GM12878 (cell line): ENCODE results near the gene FBXL16. TPM values are rescaled to one million over a fixed set of nuclear protein-coding genes. Genes with fewer than 3 reads are reported as not detected.

Experiments used
- ATAC-seq: fragments of 200-7000 bp; cut with Tn5 transposase; 3 replicates; pipeline ENCODE4 v1.9.1; 2020; ENCODE audit warnings: mild to moderate bottlenecking, moderate library complexity
- BruUV-seq: library from RNA; stranded (reverse); fragments of 400-500 nt; replicated peaks from 2 replicates; lab custom pipeline; 2021; lab: Mats Ljungman, UMichigan
- CTCF ChIA-PET: fragments of 300-600 bp; sonication (Branson Sonifier 250); formaldehyde crosslinking; extraction: SDS; loops from one replicate; lab custom pipeline; 2021; ENCODE audit warnings: inconsistent platforms; lab: Yijun Ruan, JAX
- POLR2A ChIA-PET: fragments of 350-600 bp; formaldehyde crosslinking; extraction: SDS; loops from one replicate; lab custom pipeline; 2021; ENCODE audit warnings: inconsistent platforms; lab: Charles Lee
- RAD21 ChIA-PET: fragments of 300-600 bp; sonication (Branson Sonifier 250); formaldehyde crosslinking; loops from one replicate; lab custom pipeline; 2023; ENCODE audit warnings: antibody characterized with exemption; ENCODE audit not compliant: unreplicated experiment; lab: Charles Lee
- SMC1A ChIA-PET: fragments of 300-600 bp; sonication (Branson Sonifier 250); formaldehyde crosslinking; loops from one replicate; lab custom pipeline; 2023; ENCODE audit not compliant: unreplicated experiment, uncharacterized antibody; lab: Charles Lee
- DNase-seq: peaks from one replicate; pipeline ENCODE4 v3.0.0-alpha.2; 2011; ENCODE audit warnings: low read depth, low spot score
- FAIRE-seq: peaks from 3 replicates; lab custom pipeline; 2011; peaks lifted over from hg19 to GRCh38; lab: Jason Lieb, UNC
- H2AFZ ChIP-seq: 2 replicates; pipeline ENCODE4 v1.6.0; 2011; ENCODE audit warnings: low read depth, low read length, control low read depth; ENCODE audit not compliant: control insufficient read depth
- H3K27ac ChIP-seq: 2 replicates; pipeline ENCODE4 v1.5.1; 2011; ENCODE audit warnings: control low read depth; ENCODE audit not compliant: control insufficient read depth, insufficient read depth
- H3K27me3 ChIP-seq, 2 experiments: replicated peaks in 1 of 2; 2 replicates each; pipeline versions ENCODE4 v1.6.0 to v1.6.1; 2011; ENCODE audit warnings: low read length in 1 of 2; ENCODE audit not compliant: control insufficient read depth in 2 of 2, insufficient read depth in 2 of 2
- H3K36me3 ChIP-seq, 2 experiments: 2 replicates each; pipeline ENCODE4 v1.5.1; 2011; ENCODE audit warnings: low read length in 1 of 2; ENCODE audit not compliant: control insufficient read depth in 2 of 2, insufficient read depth in 2 of 2
- H3K4me1 ChIP-seq: 2 replicates; pipeline ENCODE4 v1.6.1; 2011; ENCODE audit warnings: mild to moderate bottlenecking, low read length, moderate library complexity, mixed read lengths; ENCODE audit not compliant: control insufficient read depth, insufficient read depth
- H3K4me2 ChIP-seq: 2 replicates; pipeline ENCODE4 v1.6.0; 2011; ENCODE audit warnings: control low read depth; ENCODE audit not compliant: control insufficient read depth, insufficient read depth
- H3K4me3 ChIP-seq: fragments of 200-600 bp; sonication (generic); 2 replicates; pipeline ENCODE4 v1.5.1; 2016
- H3K79me2 ChIP-seq: 2 replicates; pipeline ENCODE4 v1.6.0; 2011; ENCODE audit warnings: low read length; ENCODE audit not compliant: control insufficient read depth, insufficient read depth
- H3K9ac ChIP-seq: 2 replicates; pipeline ENCODE4 v1.8.0; 2011; ENCODE audit warnings: low read length, control low read depth, mixed read lengths; ENCODE audit not compliant: control insufficient read depth, insufficient read depth
- H3K9me3 ChIP-seq: replicated peaks from 3 replicates; pipeline ENCODE4 v1.5.1; 2011; ENCODE audit warnings: mild to moderate bottlenecking, low read length; ENCODE audit not compliant: control insufficient read depth, insufficient read depth
- H4K20me1 ChIP-seq: 2 replicates; pipeline ENCODE4 v1.6.0; 2011; ENCODE audit not compliant: control insufficient read depth, insufficient read depth
- FOXM1 ChIP-seq: IDR thresholded peaks from 2 replicates; pipeline ENCODE4 v1.6.1; 2012; ENCODE audit warnings: low read depth, mild to moderate bottlenecking, inconsistent platforms, low read length, moderate library complexity
- HDGF ChIP-seq: fragments of 450-650 bp; IDR thresholded peaks from 2 replicates; pipeline ENCODE4 v1.6.1; 2016; ENCODE audit warnings: antibody characterized with exemption
- JUNB ChIP-seq: IDR thresholded peaks from 2 replicates; pipeline ENCODE4 v1.6.1; 2016; ENCODE audit warnings: antibody characterized with exemption, mild to moderate bottlenecking
- JUND ChIP-seq: IDR thresholded peaks from 2 replicates; pipeline ENCODE4 v1.6.1; 2012; ENCODE audit warnings: low read depth, mild to moderate bottlenecking, low read length, improper control_type of control experiment, moderate library complexity
- NR2C2 ChIP-seq: IDR thresholded peaks from 2 replicates; pipeline ENCODE4 v1.6.1; 2011; ENCODE audit warnings: borderline replicate concordance, low read depth; ENCODE audit not compliant: control insufficient read depth, insufficient read length
- SUZ12 ChIP-seq: fragments of 200-600 bp; sonication (generic); IDR thresholded peaks from one replicate; pipeline ENCODE4 v1.6.1; 2018; ENCODE audit warnings: antibody characterized with exemption, mild to moderate bottlenecking; ENCODE audit not compliant: unreplicated experiment
- YBX1 ChIP-seq: fragments of 450-650 bp; IDR thresholded peaks from 2 replicates; pipeline ENCODE4 v1.6.1; 2016; ENCODE audit warnings: antibody characterized with exemption
- WGBS: methylation state at CpG from one replicate; pipeline ENCODE4 v1.1.6; 2016; ENCODE audit warnings: low lambda C conversion rate; ENCODE audit not compliant: insufficient replicate concordance, insufficient coverage; ENCODE audit errors: missing lambda C conversion rate; 5-methylcytosine and 5-hydroxymethylcytosine counted together
- in situ Hi-C: fragments of 300-500 bp; cut with MboI; formaldehyde crosslinking; loops from 9 replicates; pipeline ENCODE4 v1.14.3; 2018; ENCODE audit warnings: mixed read lengths
- intact Hi-C: fragments of 100-400 bp; cut with micrococcal nuclease; formaldehyde crosslinking; loops from one replicate; pipeline ENCODE4 v1.14.2; 2022; ENCODE audit not compliant: unreplicated experiment
- polyA plus RNA-seq, 11 experiments: library from polyadenylated mRNA; depleted of rRNA in 4 of 11; unstranded in 6 of 11; stranded (reverse) in 5 of 11; fragments of >200 nt; fragmentation: Nextera tagmentation in 4 of 11; fragmentation: Illumina TruSeq in 1 of 11; extraction: Ambion mirVana in 4 of 11; extraction: Trizol in 1 of 11; gene quantifications; 1 replicate in 1 of 11; 2 replicates in 10 of 11; pipeline versions ENCODE4 v1.2.1 to v1.2.3, GENCODE V29; 2011 to 2016; ENCODE audit warnings: inconsistent platforms in 2 of 11, missing spikeins in 2 of 11, low read depth in 1 of 11
- total RNA-seq, 4 experiments: library from RNA; depleted of rRNA in 3 of 4; stranded (reverse); fragments of >200 nt in 3 of 4; fragmentation: Illumina TruSeq in 1 of 4; extraction: Trizol in 1 of 4; gene quantifications; 2 replicates each; pipeline versions ENCODE4 v1.2.1 to v1.2.3, GENCODE V29; 2013 to 2021
- TF ChIP-seq, protein P1 (sequence below): fragments of 450-650 bp; IDR thresholded peaks from 2 replicates; pipeline ENCODE4 v1.6.1; 2017; ENCODE audit warnings: mild to moderate bottlenecking, moderate library complexity
- TF ChIP-seq, protein P2 (sequence below), 3 experiments: IDR thresholded peaks in 2 of 3; conservative IDR thresholded peaks in 1 of 3; 2 replicates each; pipeline ENCODE4 v1.5.1; 2011; ENCODE audit warnings: low read depth in 3 of 3, low read length in 3 of 3, mild to moderate bottlenecking in 3 of 3, control low read depth in 2 of 3, moderate library complexity in 2 of 3, inconsistent platforms in 1 of 3, mixed read lengths in 1 of 3; ENCODE audit not compliant: control insufficient read depth in 2 of 3, insufficient read depth in 1 of 3; ENCODE audit errors: extremely low read depth in 1 of 3

FBXL16 gene
- total and polyA plus RNA-seq, 10 of the 15 experiments (the other 5 are each of a cell fraction or from before 2014, with no cell fraction given) = 0.13 to 1.4 (median 0.24) TPM

DNA sequence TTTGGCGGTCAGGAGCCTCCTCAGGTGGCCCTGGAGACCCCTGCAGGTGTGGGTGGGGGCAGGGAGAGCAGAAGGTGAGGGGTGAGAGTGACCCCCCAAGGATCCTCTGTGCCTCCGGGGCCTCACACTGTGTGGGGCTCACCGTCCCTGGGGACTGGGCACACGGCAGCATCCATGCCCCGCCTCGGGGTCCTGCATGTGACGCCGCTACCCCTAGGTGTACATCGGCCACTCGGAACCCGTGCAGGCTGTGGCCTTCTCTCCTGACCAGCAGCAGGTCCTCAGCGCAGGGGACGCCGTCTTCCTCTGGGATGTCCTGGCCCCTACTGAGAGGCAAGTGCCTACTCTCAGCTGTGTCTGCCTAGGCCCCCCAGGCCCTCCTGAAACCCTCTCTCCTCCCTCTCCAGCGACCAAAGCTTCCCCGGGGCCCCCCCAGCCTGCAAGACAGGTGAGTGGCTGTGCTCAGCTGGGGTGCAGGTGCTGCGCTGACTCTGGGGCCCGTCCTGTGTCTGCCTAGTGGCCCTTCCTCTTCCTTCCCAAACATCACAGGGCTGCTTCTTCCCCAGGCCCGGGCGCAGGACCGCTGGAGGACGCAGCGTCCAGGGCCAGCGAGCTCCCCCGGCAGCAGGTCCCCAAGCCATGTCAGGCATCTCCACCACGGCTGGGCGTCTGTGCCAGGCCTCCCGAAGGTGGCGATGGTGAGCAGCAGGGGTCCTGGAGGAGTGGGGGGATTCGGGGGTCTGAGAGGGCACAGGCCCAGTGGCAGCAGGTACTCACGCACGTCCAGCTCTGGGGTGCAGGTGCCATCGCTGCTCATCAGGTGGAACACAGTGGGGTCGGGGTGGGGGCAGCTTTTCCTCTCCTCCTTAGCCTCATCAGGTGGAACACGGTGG is 46.7 kb downstream of the FBXL16 start:
- no peaks in the 10 kb centered on the region for H3K79me2 ChIP-seq
- H3K27me3 ChIP-seq = no peaks in the 10 kb centered on the region
- no peaks in the 10 kb centered on the region for H3K9me3 ChIP-seq
- H4K20me1 ChIP-seq = no peaks in the 10 kb centered on the region
- in situ Hi-C loops = no loop called here
- intact Hi-C loops = no loop called here
- ChIA-PET RAD21 (no interaction called here), SMC1A (no interaction called here), CTCF (interaction anchor here (1.2 to 1.4 kb wide), 2 partner anchors 10 to 11 kb away, joined by 3 to 5 read pairs; no protein-coding TSS in a partner anchor), POLR2A (no interaction called here)
- H3K4me3 ChIP-seq = no peak overlapping the region
- no peak overlapping the region for H2AFZ ChIP-seq
- H3K27ac ChIP-seq = no peak overlapping the region
- H3K4me2 ChIP-seq = no peak overlapping the region
- no peak for FAIRE-seq
- TF ChIP-seq, protein P1, sequence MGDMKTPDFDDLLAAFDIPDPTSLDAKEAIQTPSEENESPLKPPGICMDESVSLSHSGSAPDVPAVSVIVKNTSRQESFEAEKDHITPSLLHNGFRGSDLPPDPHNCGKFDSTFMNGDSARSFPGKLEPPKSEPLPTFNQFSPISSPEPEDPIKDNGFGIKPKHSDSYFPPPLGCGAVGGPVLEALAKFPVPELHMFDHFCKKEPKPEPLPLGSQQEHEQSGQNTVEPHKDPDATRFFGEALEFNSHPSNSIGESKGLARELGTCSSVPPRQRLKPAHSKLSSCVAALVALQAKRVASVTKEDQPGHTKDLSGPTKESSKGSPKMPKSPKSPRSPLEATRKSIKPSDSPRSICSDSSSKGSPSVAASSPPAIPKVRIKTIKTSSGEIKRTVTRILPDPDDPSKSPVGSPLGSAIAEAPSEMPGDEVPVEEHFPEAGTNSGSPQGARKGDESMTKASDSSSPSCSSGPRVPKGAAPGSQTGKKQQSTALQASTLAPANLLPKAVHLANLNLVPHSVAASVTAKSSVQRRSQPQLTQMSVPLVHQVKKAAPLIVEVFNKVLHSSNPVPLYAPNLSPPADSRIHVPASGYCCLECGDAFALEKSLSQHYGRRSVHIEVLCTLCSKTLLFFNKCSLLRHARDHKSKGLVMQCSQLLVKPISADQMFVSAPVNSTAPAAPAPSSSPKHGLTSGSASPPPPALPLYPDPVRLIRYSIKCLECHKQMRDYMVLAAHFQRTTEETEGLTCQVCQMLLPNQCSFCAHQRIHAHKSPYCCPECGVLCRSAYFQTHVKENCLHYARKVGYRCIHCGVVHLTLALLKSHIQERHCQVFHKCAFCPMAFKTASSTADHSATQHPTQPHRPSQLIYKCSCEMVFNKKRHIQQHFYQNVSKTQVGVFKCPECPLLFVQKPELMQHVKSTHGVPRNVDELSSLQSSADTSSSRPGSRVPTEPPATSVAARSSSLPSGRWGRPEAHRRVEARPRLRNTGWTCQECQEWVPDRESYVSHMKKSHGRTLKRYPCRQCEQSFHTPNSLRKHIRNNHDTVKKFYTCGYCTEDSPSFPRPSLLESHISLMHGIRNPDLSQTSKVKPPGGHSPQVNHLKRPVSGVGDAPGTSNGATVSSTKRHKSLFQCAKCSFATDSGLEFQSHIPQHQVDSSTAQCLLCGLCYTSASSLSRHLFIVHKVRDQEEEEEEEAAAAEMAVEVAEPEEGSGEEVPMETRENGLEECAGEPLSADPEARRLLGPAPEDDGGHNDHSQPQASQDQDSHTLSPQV = no peak
- TF ChIP-seq HDGF = no peak
- no peak for TF ChIP-seq YBX1
- TF ChIP-seq, protein P2, sequence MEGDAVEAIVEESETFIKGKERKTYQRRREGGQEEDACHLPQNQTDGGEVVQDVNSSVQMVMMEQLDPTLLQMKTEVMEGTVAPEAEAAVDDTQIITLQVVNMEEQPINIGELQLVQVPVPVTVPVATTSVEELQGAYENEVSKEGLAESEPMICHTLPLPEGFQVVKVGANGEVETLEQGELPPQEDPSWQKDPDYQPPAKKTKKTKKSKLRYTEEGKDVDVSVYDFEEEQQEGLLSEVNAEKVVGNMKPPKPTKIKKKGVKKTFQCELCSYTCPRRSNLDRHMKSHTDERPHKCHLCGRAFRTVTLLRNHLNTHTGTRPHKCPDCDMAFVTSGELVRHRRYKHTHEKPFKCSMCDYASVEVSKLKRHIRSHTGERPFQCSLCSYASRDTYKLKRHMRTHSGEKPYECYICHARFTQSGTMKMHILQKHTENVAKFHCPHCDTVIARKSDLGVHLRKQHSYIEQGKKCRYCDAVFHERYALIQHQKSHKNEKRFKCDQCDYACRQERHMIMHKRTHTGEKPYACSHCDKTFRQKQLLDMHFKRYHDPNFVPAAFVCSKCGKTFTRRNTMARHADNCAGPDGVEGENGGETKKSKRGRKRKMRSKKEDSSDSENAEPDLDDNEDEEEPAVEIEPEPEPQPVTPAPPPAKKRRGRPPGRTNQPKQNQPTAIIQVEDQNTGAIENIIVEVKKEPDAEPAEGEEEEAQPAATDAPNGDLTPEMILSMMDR (IDR thresholded peaks at IDR 0.05 in 2 of 3, conservative IDR thresholded peaks at IDR 0.05 in 1 of 3; ENCODE audit: control insufficient read depth in 2 of 3, extremely low read depth in 1 of 3, insufficient read depth in 1 of 3, low read depth in 3 of 3, low read length in 3 of 3) = no peak
- no peak for TF ChIP-seq NR2C2
- no peak for TF ChIP-seq FOXM1
- no peak for TF ChIP-seq SUZ12
- no peak for TF ChIP-seq JUNB
- TF ChIP-seq JUND = no peak
- no peaks in the 10 kb centered on the region; a peak in 2 of 4 replicates for H3K36me3 ChIP-seq
- no TSS peak for BruUV-seq
- ATAC-seq = no peak
- H3K4me1 ChIP-seq = peaks cover 3% of the 10 kb centered on the region; the same call in 1 of the 2 replicates
- no peak overlapping the region for H3K9ac ChIP-seq
- no peak for DNase-seq
- WGBS = 88% methylated on average over 33 of the region's 35 CpGs
